Measurements from ENCODE around the gene MEP1A.
A peak's percentile ranks its signal among the peaks of the same experiment; 100 is the strongest.

GRCh38 chr6:46772762-46773161 lies 20.4 kb upstream of the MEP1A start:
- TF ChIP-seq CTCF (IDR thresholded peaks at IDR 0.05): no peak
- peak; percentile 47 for TF ChIP-seq POLR2A (IDR thresholded peaks at IDR 0.05)

All from right lobe of liver (tissue), 4 donors.